ENCODE results near the gene AGAP1.

AGAP1 gene

GRCh38 chr2:235498946-235499812 lies 5.3 kb downstream of the AGAP1 start:
- Histone ChIP-seq H3K27ac (ENCODE audit: low read depth in 2 of 2, low read length in 2 of 2) (no peak overlapping the region), H3K4me3 (ENCODE audit: low read length in 2 of 2) (no peak overlapping the region), H3K27me3 (ENCODE audit: control insufficient read depth in 2 of 2, insufficient read depth in 2 of 2, low read length in 2 of 2) (no peaks in the 10 kb centered on the region), H3K4me1 (ENCODE audit: control insufficient read depth in 2 of 2, insufficient read depth in 2 of 2, low read length in 2 of 2) (peaks cover 15 to 22% of the 10 kb centered on the region in 2 donors), H3K36me3 (ENCODE audit: control insufficient read depth in 2 of 2, insufficient read depth in 2 of 2, low read length in 2 of 2) (no peaks in the 10 kb centered on the region), H3K9me3 (ENCODE audit: control insufficient read depth in 2 of 2, low read length in 2 of 2) (no peaks in the 10 kb centered on the region), H3K9ac (ENCODE audit: low read depth in 1 of 2, low read length in 2 of 2) (no peak overlapping the region)

GRCh38 chr2:235500110-235500760 lies 6.4 kb downstream of the AGAP1 start:
- H3K4me3 ChIP-seq (ENCODE audit: low read length in 2 of 2) = no peak overlapping the region
- no peaks in the 10 kb centered on the region for H3K36me3 ChIP-seq (ENCODE audit: control insufficient read depth in 2 of 2, insufficient read depth in 2 of 2, low read length in 2 of 2)
- no peak overlapping the region for H3K27ac ChIP-seq (ENCODE audit: low read depth in 2 of 2, low read length in 2 of 2)
- H3K4me1 ChIP-seq (ENCODE audit: control insufficient read depth in 2 of 2, insufficient read depth in 2 of 2, low read length in 2 of 2) = peaks cover 22 to 30% of the 10 kb centered on the region in 2 donors
- H3K9me3 ChIP-seq (ENCODE audit: control insufficient read depth in 2 of 2, low read length in 2 of 2) = no peaks in the 10 kb centered on the region
- H3K27me3 ChIP-seq (ENCODE audit: control insufficient read depth in 2 of 2, insufficient read depth in 2 of 2, low read length in 2 of 2) = no peaks in the 10 kb centered on the region
- H3K9ac ChIP-seq (ENCODE audit: low read depth in 1 of 2, low read length in 2 of 2) = no peak overlapping the region

DNA sequence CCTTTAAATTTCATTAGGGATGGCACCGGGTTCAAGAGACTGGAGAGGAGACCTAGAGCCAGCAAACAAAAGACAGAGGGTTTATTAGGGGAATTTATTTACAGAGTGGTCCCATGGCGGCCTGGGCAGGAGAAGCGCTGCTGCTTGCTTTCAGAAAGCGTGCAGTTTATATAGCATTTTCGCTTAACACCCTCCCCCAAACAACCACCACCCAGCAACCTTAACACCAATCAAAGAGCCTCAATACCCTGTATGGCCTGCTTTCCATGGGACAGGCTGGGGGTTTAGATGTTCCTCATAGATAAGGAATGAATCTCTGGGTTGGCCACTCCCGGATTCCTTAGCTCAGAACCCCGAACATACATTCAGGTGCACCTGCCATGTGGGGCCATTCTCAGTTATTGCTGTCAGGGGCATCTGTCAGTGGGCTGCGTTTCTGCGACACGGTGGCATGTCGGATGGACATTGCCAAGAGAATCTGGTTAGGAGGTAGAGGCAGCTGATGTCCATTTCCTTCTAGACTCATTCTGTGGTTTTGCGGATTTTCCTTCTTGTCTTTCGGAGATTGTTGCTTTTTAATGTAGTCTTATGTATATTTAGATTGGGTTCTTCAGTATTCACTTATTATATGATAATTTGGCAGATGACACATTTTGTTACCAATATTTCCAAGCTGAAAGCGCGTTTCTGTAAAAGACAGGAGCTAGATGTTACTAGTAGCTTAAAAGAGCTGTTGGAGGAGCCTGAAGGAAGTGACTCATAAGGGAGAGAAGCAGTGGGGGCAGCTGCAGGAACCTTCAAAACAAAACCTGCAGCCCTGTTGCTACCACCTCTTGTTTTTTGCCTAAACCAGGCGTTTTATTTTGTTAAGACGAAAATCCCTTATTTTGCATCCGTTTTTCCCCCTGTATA lies 7.2 kb downstream of the AGAP1 start:
- no peak overlapping the region for H3K9ac ChIP-seq (ENCODE audit: low read depth in 1 of 2, low read length in 2 of 2)
- H3K4me3 ChIP-seq (ENCODE audit: low read length in 2 of 2) = no peak overlapping the region
- H3K4me1 ChIP-seq (ENCODE audit: control insufficient read depth in 2 of 2, insufficient read depth in 2 of 2, low read length in 2 of 2) = peaks cover 19 to 26% of the 10 kb centered on the region in 2 donors
- H3K27ac ChIP-seq (ENCODE audit: low read depth in 2 of 2, low read length in 2 of 2) = no peak overlapping the region
- no peaks in the 10 kb centered on the region for H3K9me3 ChIP-seq (ENCODE audit: control insufficient read depth in 2 of 2, low read length in 2 of 2)
- H3K27me3 ChIP-seq (ENCODE audit: control insufficient read depth in 2 of 2, insufficient read depth in 2 of 2, low read length in 2 of 2) = no peaks in the 10 kb centered on the region
- no peaks in the 10 kb centered on the region for H3K36me3 ChIP-seq (ENCODE audit: control insufficient read depth in 2 of 2, insufficient read depth in 2 of 2, low read length in 2 of 2)

DNA sequence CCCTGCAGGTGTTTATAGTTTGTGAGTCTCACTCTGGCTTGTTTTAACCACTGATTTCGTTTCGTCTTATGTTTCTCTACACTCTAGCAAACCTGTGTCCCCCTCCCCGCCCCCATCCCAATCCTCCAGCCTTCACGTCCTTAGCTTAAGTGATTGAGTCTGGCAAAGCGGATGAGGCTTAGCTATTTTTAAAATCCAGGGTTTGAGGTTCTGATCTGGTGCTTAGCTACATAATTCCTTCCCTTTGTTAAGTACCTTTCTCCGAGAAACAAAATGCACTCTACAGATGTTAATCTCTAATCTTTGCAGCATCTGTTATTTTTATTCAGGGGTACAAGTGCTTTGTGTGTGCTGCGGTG lies 7.8 kb downstream of the AGAP1 start:
- H3K27me3 ChIP-seq (ENCODE audit: control insufficient read depth in 2 of 2, insufficient read depth in 2 of 2, low read length in 2 of 2) = no peaks in the 10 kb centered on the region
- H3K4me3 ChIP-seq (ENCODE audit: low read length in 2 of 2) = no peak overlapping the region
- no peaks in the 10 kb centered on the region for H3K36me3 ChIP-seq (ENCODE audit: control insufficient read depth in 2 of 2, insufficient read depth in 2 of 2, low read length in 2 of 2)
- peaks cover 15 to 25% of the 10 kb centered on the region in 2 donors for H3K4me1 ChIP-seq (ENCODE audit: control insufficient read depth in 2 of 2, insufficient read depth in 2 of 2, low read length in 2 of 2)
- no peak overlapping the region for H3K9ac ChIP-seq (ENCODE audit: low read depth in 1 of 2, low read length in 2 of 2)
- H3K27ac ChIP-seq (ENCODE audit: low read depth in 2 of 2, low read length in 2 of 2) = no peak overlapping the region
- no peaks in the 10 kb centered on the region for H3K9me3 ChIP-seq (ENCODE audit: control insufficient read depth in 2 of 2, low read length in 2 of 2)

DNA sequence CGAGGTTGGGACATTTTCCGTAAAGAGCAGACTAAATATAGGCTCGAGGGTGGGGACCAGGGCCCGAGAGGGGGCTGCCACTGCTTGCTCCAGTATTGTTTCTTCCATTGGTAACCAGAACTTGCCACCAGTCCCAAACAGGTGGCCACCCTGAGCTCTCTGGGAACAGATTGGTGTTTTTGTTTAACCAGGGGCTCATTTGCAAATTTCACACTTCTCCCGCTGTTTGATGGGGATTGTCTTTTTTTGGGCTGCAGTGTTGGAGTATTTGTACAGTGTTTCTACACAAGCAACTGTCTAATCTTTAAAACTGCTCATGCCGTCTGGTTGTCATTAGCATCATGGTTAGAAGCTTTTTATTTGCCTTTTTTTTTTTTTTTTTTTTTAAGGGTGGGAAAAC lies 8.5 kb downstream of the AGAP1 start:
- H3K9ac ChIP-seq (ENCODE audit: low read depth in 1 of 2, low read length in 2 of 2) = no peak overlapping the region
- peaks cover 21 to 26% of the 10 kb centered on the region in 2 donors for H3K4me1 ChIP-seq (ENCODE audit: control insufficient read depth in 2 of 2, insufficient read depth in 2 of 2, low read length in 2 of 2)
- H3K27ac ChIP-seq (ENCODE audit: low read depth in 2 of 2, low read length in 2 of 2) = no peak overlapping the region
- H3K36me3 ChIP-seq (ENCODE audit: control insufficient read depth in 2 of 2, insufficient read depth in 2 of 2, low read length in 2 of 2) = no peaks in the 10 kb centered on the region
- H3K27me3 ChIP-seq (ENCODE audit: control insufficient read depth in 2 of 2, insufficient read depth in 2 of 2, low read length in 2 of 2) = no peaks in the 10 kb centered on the region
- no peak overlapping the region for H3K4me3 ChIP-seq (ENCODE audit: low read length in 2 of 2)
- H3K9me3 ChIP-seq (ENCODE audit: control insufficient read depth in 2 of 2, low read length in 2 of 2) = no peaks in the 10 kb centered on the region

DNA sequence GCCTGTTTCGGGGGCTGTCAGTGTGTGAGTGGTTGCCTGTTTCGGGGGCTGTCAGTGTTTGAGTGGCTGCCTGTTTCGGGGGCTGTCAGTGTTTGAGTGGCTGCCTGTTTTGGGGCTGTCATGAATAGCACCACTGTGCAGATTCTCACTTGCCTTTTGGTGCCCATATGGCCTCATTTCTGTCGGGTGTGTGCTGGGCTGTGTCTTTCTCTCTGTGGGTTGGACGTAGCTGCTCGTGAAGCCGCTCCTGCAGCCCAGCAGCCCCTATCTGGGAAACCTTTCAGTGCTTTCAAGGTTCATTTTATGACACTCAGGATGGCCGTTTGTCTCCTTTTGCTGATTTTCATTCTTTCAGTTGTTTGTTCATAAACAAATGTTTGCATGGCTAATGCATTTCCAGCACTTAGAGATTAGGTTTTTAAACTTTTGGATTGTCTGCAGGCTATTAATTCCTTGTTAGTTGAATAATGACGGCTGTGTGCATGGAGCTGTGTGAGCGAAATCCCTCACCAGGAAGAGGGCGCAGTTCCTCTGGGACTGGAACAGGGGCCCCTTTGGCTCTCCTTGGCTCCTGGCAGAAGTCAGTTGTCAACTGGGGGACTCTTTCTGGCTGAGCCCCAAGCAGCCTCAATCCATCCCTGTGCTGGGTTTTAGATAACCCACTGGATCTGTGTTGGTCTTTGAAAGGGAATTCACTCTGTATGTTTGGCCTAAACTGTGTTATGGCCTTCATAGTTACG lies 10.8 kb downstream of the AGAP1 start:
- Histone ChIP-seq H3K27ac (ENCODE audit: low read depth in 2 of 2, low read length in 2 of 2) (peak overlapping the region; percentile 31 to 56), H3K36me3 (ENCODE audit: control insufficient read depth in 2 of 2, insufficient read depth in 2 of 2, low read length in 2 of 2) (no peaks in the 10 kb centered on the region), H3K4me3 (ENCODE audit: low read length in 2 of 2) (no peak overlapping the region), H3K4me1 (ENCODE audit: control insufficient read depth in 2 of 2, insufficient read depth in 2 of 2, low read length in 2 of 2) (peaks cover 28 to 31% of the 10 kb centered on the region in 2 donors), H3K9ac (ENCODE audit: low read depth in 1 of 2, low read length in 2 of 2) (peak overlapping the region in 1 of 2 donors; percentile 41), H3K9me3 (ENCODE audit: control insufficient read depth in 2 of 2, low read length in 2 of 2) (no peaks in the 10 kb centered on the region), H3K27me3 (ENCODE audit: control insufficient read depth in 2 of 2, insufficient read depth in 2 of 2, low read length in 2 of 2) (no peaks in the 10 kb centered on the region)

DNA sequence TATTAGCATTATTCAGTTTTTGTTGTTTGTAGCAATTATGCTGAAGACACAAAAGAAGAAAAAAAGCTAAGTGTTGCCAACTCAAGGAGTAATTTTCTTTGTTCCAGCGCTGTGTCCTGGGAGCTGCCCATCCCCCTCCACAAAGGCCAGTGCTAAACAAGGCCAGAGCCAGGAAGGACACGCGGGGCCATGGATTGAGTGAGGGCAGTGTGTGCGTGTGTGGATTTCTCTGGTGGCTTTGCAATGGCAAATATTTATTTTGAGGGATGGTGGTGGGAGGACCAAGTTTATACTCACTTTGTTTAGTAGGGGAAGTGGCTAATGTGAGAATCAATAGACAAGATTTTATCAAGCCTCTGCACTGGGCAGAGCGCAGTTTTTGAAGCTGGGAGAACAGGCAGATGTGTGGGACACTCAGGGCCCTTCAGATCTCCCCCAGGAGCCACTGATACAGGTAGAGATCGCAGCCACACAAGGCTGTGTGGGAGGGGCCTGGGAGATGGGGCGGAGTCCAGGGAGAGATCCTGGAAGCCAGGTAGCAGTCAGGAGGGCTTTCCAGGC lies 11.4 kb downstream of the AGAP1 start:
- Histone ChIP-seq H3K27me3 (ENCODE audit: control insufficient read depth in 2 of 2, insufficient read depth in 2 of 2, low read length in 2 of 2) (no peaks in the 10 kb centered on the region), H3K36me3 (ENCODE audit: control insufficient read depth in 2 of 2, insufficient read depth in 2 of 2, low read length in 2 of 2) (no peaks in the 10 kb centered on the region), H3K9me3 (ENCODE audit: control insufficient read depth in 2 of 2, low read length in 2 of 2) (no peaks in the 10 kb centered on the region), H3K9ac (ENCODE audit: low read depth in 1 of 2, low read length in 2 of 2) (peak overlapping the region in 1 of 2 donors; percentile 41), H3K27ac (ENCODE audit: low read depth in 2 of 2, low read length in 2 of 2) (peak overlapping the region; percentile 31 to 56), H3K4me1 (ENCODE audit: control insufficient read depth in 2 of 2, insufficient read depth in 2 of 2, low read length in 2 of 2) (peaks cover 28 to 34% of the 10 kb centered on the region in 2 donors), H3K4me3 (ENCODE audit: low read length in 2 of 2) (no peak overlapping the region)

DNA sequence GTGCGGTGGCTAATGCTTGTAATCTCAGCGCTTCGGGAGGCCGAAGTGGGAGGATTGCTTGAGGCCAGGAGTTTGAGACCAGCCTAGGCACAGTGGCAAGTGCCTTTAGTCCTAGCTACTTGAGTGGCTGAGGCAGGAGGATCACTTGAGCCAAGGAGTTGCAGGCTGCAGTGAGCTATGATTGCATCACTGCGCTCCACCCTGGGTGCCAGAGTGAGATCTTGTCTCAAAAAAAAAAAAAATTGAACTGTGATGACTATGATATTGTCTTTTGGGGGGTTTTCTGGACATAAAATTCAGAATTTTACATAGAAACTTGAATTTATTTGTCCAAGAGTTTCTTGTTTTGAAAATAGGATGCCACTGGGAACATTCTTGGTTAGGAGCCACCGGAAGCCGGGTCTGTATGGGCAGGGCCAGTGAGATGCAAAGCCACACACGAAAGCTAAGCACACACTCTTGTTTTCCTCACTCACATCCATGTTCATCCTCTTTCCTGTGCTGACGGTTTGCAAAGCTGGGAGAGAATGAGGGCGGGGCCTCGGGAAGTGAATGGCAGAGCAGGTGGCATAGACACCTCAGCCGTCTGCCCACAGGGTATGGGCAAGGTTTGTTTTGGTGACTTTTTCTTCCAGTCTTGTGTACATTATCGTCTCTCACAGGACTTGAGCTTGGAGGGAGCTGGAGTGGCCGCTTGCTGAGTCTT lies 12.6 kb downstream of the AGAP1 start:
- Histone ChIP-seq H3K9me3 (ENCODE audit: control insufficient read depth in 2 of 2, low read length in 2 of 2) (no peaks in the 10 kb centered on the region), H3K27me3 (ENCODE audit: control insufficient read depth in 2 of 2, insufficient read depth in 2 of 2, low read length in 2 of 2) (no peaks in the 10 kb centered on the region), H3K4me3 (ENCODE audit: low read length in 2 of 2) (peak overlapping the region in 1 of 2 donors; percentile 37), H3K4me1 (ENCODE audit: control insufficient read depth in 2 of 2, insufficient read depth in 2 of 2, low read length in 2 of 2) (peaks cover 33 to 39% of the 10 kb centered on the region in 2 donors), H3K9ac (ENCODE audit: low read depth in 1 of 2, low read length in 2 of 2) (peak overlapping the region; percentile 24 to 58), H3K27ac (ENCODE audit: low read depth in 2 of 2, low read length in 2 of 2) (peak overlapping the region; percentile 59 to 63), H3K36me3 (ENCODE audit: control insufficient read depth in 2 of 2, insufficient read depth in 2 of 2, low read length in 2 of 2) (no peaks in the 10 kb centered on the region)

Measured in mucosa of rectum (tissue), 2 donors.